HS-27A (cell line): Measurements from ENCODE around the gene SMAD3.
A peak's percentile ranks its signal among the peaks of the same experiment; 100 is the strongest.
"Not testable (repeated sequence)": the region's sequence is repeated elsewhere in the genome, so short reads cannot be mapped to it uniquely, and the experiment has no call there.

Source experiments
- DNase-seq: peaks from one replicate; pipeline ENCODE4 v3.0.0-alpha.2; 2012; ENCODE audit warnings: low read depth, missing footprints

Gene SMAD3

DNA sequence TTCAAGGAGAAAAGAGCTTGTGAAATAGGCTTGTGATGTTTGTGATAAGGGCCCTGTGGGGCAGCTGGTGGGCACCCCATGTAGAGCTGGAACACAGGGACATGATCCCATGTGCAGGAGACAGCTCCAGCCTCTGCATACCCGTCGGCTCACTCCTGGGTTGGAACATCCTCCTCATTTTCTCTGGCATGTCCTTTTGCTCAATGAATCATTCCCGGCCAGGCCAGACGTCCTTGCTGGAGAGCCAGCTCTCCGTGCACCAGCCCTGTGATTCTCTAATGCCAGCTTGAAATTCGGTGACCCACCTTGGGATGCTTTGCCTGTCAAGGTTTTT, 77.3 kb downstream of the SMAD3 start:
- no peak for DNase-seq

DNA sequence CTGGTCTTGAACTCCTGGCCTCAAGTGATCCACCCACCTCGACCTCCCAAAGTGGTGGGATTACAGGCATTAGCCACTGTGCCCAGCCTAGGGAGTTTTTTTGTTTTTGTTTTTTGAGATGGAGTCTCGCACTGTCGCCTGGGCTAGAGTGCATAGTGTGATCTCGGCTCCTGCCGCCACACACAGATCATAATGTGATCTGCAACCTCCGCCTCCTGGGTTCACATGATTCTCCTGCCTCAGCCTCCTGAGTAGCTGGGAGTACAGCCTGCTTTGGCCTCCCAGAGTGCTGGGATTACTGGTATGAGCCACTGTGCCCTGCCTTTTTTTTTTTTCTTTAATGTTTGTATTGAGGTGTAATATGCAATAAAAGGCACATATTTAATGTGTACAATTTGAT, 78.2 kb downstream of the SMAD3 start:
- no peak for DNase-seq

GRCh38 chr15:67144609-67145311, 79.4 kb downstream of the SMAD3 start:
- no peak for DNase-seq

DNA sequence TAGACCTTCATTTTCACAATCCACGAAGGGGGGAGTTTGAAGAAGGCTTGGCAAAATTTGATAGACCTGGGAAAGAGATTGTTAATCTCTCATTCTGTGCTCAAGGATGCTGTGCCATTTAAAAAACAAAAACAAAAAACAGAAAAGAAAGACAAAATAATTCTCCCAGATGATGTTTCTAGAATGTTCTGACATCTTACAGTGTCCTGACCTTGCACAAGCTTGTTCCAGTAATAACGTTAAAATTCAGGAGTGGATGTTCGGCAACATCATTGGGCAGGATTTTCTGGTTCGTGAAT, 79.9 kb downstream of the SMAD3 start:
- no peak for DNase-seq

DNA sequence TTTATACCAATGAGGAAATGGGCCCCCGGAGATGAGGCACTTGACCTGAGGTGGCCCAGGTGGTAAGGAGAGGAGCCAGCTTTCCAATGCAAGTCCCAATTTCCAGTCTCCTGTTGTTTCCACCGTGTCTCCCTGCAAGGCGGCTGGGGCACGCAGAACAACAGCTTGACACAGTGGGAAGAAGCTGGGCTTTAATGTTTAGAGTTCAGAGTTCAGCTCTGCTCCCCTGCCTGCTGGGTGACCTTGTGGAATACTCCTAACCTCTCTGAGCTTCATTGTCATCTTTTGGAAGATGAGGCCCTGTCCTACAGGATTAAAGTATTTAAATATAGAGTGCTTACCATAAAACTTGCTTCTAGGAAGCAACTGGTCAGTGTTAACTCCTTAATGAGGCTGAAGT, 80.3 kb downstream of the SMAD3 start:
- DNase-seq = no peak

DNA sequence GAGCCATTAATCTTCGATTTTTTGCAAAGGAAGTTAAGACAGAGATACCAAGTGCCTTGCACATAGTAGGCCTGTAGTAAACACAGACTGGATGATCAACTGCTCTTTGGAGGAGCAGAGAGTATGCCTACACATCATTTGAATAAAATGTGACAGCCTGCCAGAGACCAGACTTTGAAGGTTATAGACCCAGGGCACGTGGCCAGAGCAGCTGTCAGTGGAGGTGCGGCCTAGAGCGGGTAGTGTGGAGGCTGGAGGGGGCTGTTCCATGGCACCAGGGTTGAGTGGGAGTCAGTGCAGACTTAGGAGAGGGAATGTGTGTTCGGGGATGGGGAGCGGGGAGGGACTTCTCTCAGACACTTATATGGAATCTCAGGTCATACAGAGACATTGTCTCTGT, 80.8 kb downstream of the SMAD3 start:
- DNase-seq = no peak

GRCh38 chr15:67146875-67147381, 81.5 kb downstream of the SMAD3 start:
- no peak for DNase-seq

- no peak for DNase-seq
Observed at GRCh38 chr15:67147396-67147949, 82.1 kb downstream of the SMAD3 start.

DNA sequence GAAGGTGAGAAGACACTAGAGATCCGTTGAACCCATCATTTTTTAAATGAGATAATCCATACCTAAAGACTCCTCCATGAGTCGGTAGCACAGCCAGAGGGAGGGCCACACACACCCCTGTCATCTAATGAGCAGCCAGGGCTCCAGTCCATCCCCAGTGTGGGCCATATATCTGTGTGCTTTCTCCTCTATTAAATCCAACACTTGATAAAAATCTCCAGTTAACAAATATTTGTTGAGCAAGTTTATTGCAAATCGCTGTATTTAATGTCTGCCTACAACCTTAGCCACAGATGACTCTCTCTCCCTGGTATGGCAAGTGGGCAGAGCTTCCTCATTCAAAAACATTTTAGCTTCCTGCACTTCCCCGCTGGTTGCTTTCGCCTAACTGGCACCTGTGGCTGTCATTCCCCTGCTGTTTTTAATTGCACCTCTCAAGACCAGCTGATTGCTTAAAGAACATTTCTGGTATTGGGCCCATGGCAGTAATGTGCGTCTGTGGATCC, 82.8 kb downstream of the SMAD3 start:
- no peak for DNase-seq

GRCh38 chr15:67149068-67149772, 83.8 kb downstream of the SMAD3 start:
- no peak for DNase-seq

- peak; percentile 19 for DNase-seq
Observed at GRCh38 chr15:67149773-67150022, 84.3 kb downstream of the SMAD3 start.

- DNase-seq = peak; percentile 97
Observed at GRCh38 chr15:67150023-67150860, 84.8 kb downstream of the SMAD3 start.

DNA sequence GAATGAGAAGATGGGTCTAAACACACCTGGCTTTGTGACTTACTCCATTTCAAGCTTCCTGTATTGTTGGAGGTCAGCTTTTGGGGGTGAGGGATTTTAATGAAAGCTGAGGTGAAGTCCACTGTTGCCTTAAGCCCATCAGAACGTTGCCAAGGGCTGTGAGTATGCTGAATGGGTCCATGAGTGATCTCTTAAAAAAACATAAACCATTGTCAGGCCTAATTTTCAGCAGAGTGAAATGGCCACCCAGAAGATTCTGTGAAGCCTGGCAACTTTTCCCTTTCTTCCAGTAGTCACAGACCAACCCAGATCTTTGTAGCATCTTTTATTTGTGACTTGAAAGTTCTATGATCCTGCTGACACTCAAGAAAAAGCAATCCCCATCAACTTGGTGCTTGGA, 87.0 kb downstream of the SMAD3 start:
- no peak for DNase-seq

DNA sequence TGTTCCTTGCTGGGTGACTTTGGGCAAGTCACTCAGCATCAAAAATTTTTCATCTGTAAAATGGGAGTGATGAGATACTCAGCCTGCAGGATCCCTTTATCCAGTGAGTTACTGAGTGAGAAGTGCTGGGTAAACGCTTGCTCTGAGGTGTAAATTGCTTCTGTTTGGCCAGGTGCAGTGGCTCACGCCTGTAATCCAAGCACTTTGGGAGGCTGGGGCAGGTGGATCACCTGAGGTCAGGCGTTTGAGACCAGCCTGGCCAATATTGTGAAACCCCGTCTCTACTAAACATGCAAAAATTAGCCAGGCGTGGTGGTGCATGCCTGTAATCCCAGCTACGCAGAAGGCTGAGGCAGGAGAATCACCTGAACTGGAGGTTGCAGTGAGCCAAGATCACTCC, 87.6 kb downstream of the SMAD3 start:
- not testable (repeated sequence) for DNase-seq

DNA sequence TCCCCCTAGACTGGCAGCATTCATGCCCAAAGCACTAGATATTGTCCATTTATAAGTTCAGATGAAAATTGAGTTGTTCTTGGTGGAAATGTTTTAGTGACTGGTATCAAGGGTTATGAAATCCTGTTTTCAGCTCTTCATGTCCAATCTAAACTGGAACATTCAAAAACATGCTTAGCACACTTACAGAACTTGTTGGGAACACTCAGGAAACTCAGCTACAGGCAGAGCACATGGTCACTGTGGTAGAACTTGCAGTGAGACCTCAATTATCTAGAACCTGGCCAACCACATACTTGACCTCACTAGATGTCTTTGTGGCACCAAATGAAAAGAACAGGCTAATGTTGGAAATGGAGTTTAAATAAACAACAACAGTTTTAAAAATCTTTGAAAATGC, 88.8 kb downstream of the SMAD3 start:
- DNase-seq = no peak

DNA sequence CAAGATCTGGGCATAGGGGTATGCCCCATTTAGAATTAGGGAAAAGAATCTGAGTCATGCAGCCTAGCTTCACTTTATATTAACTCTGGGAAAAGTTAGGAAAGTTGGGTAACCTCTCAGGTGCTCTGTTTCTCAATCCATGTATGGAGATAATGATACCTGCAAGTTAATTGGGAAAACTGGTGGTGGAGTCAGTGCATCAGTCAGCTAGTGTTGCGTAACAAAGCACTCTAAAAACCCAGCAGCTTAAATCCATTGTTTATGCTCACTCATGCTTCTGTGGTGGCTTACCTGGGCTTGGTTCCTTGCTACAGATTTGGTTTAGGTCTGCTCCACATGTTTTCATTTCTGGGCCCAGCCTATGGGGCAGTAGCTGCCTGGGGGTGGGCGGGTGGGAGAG, 91.0 kb downstream of the SMAD3 start:
- DNase-seq = no peak

DNA sequence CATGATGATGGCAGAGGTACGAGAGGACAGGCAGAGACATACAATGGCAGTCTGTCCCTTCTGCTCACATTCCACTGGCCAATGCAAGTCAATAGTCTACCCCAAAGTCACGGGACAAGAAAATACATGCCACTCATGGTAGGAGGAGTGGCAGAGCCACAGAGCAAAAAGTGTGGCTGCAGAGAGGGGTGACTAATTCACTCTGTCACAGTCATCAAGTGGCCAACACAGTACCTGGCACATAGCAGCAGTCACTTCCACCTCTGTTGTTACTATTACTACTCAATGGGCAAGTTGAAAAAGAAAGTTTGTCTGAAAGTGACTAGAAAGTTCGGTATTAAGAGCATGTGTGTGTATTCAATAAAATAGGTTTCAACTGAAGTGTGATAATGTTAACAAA, 91.4 kb downstream of the SMAD3 start:
- no peak for DNase-seq

- DNase-seq = no peak
Observed at GRCh38 chr15:67157521-67158252, 92.3 kb downstream of the SMAD3 start.

DNA sequence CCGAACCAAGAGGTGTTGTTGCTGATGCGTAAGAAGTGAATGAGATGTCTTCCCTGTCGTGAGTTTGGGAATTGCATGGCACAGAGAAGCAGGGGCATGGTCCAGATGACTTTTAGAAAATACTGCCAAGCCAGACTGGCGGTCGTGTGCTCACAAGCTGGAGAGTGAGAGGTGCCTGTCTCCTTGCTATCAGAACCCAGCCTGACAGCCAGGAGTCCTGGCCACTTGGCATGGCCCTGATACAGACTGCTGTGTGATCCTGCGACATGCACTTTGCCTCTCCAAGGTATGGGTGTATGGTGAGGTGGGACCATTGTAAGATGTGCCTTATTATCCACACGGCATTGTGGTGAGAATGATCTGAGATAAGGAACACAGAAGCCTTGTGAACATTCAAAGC, 93.0 kb downstream of the SMAD3 start:
- no peak for DNase-seq

- DNase-seq = no peak
Observed at GRCh38 chr15:67161412-67161811, 96.0 kb downstream of the SMAD3 start.

GRCh38 chr15:67161881-67162280, 96.5 kb downstream of the SMAD3 start:
- DNase-seq = no peak

DNA sequence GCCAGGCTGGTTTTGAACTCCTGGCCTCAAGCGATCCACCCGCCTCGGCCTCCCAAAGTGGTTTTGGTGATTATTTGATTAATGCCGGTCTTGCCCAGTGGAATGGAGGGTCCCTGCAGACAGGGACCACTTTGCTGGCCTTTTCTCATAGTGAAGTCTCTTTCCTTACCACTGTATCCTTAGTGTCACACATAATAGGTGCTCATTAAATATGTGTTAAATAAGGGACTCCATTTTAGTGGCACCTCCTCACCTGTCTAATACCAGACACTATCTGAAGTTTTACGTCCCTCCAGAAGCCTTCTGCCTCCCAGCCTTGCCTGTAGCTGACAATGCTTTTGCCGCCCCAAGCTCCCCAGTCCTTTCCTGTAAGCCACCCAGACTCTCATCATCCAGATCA, 97.8 kb downstream of the SMAD3 start:
- no peak for DNase-seq
